IMR-90 (cell line): ENCODE data around the gene GRB14. TPM values are rescaled to one million over a fixed set of nuclear protein-coding genes. Genes with fewer than 3 reads are reported as not detected.

ENCODE experiments used
- ATAC-seq: fragments of 200-7000 bp; cut with Tn5 transposase; 2 replicates; pipeline ENCODE4 v1.9.1; 2020; ENCODE audit warnings: low read depth, mild to moderate bottlenecking, moderate library complexity
- BruUV-seq: library from RNA; stranded (reverse); fragments of 400-500 nt; replicated peaks from 2 replicates; lab custom pipeline; 2021; lab: Mats Ljungman, UMichigan
- CTCF ChIA-PET: fragments of 300-600 bp; formaldehyde crosslinking; extraction: SDS; loops from one replicate; lab custom pipeline; 2021; ENCODE audit warnings: antibody characterized with exemption; lab: Yijun Ruan, JAX
- POLR2A ChIA-PET: fragments of 300-600 bp; sonication (Branson Sonifier 250); formaldehyde crosslinking; loops from one replicate; lab custom pipeline; 2022; ENCODE audit warnings: antibody characterized with exemption; ENCODE audit not compliant: unreplicated experiment; lab: Charles Lee
- DNase-seq: peaks from one replicate; pipeline ENCODE4 v3.0.0; 2013
- H2AFZ ChIP-seq: replicated peaks from 2 replicates; pipeline ENCODE3; 2013; ENCODE audit warnings: low read length, mild to moderate bottlenecking; ENCODE audit not compliant: poor library complexity
- H2AK5ac ChIP-seq: 2 replicates; pipeline ENCODE4 v1.6.1; 2013; ENCODE audit warnings: low read depth, low read length, inconsistent platforms
- H2AK9ac ChIP-seq: replicated peaks from 2 replicates; pipeline ENCODE3; 2013; ENCODE audit warnings: mild to moderate bottlenecking, low read depth, low read length, moderate library complexity; ENCODE audit not compliant: poor library complexity
- H2BK120ac ChIP-seq: 2 replicates; pipeline ENCODE4 v1.6.1; 2013; ENCODE audit warnings: low read depth, low read length, inconsistent platforms
- H2BK15ac ChIP-seq: 3 replicates; pipeline ENCODE4 v1.6.1; 2013; ENCODE audit warnings: low read depth, low read length, inconsistent platforms
- H2BK20ac ChIP-seq: 2 replicates; pipeline ENCODE4 v1.6.1; 2013; ENCODE audit warnings: low read depth, mild to moderate bottlenecking, inconsistent platforms, low read length, moderate library complexity
- H2BK5ac ChIP-seq: 2 replicates; pipeline ENCODE4 v1.6.1; 2013; ENCODE audit warnings: mild to moderate bottlenecking, low read depth, low read length, inconsistent platforms; ENCODE audit not compliant: poor library complexity, severe bottlenecking
- H3K14ac ChIP-seq: replicated peaks from 2 replicates; pipeline ENCODE4 v1.6.1; 2013; ENCODE audit warnings: low read depth, low read length, inconsistent platforms
- H3K18ac ChIP-seq: 2 replicates; pipeline ENCODE4 v1.6.1; 2013; ENCODE audit warnings: low read depth, low read length, control low read depth
- H3K23ac ChIP-seq: 2 replicates; pipeline ENCODE4 v1.6.1; 2013; ENCODE audit warnings: low read depth, low read length, inconsistent platforms
- H3K27ac ChIP-seq: 2 replicates; pipeline ENCODE4 v1.5.1; 2013; ENCODE audit warnings: mild to moderate bottlenecking, control low read depth, low read length; ENCODE audit not compliant: insufficient read depth
- H3K27me3 ChIP-seq: 2 replicates; pipeline ENCODE4 v1.6.1; 2013; ENCODE audit warnings: low read length; ENCODE audit not compliant: control insufficient read depth, insufficient read depth
- H3K36me3 ChIP-seq: 2 replicates; pipeline ENCODE4 v1.6.1; 2013; ENCODE audit warnings: low read length, mixed read lengths; ENCODE audit not compliant: control insufficient read depth, insufficient read depth
- H3K4ac ChIP-seq: 2 replicates; pipeline ENCODE4 v1.6.1; 2013; ENCODE audit warnings: low read depth, low read length, inconsistent platforms
- H3K4me1 ChIP-seq: 2 replicates; pipeline ENCODE4 v1.6.1; 2013; ENCODE audit warnings: low read length, mixed read lengths; ENCODE audit not compliant: control insufficient read depth, insufficient read depth
- H3K4me2 ChIP-seq: 2 replicates; pipeline ENCODE4 v1.6.1; 2013; ENCODE audit warnings: low read depth, mild to moderate bottlenecking, control low read depth, low read length, moderate library complexity
- H3K4me3 ChIP-seq: 2 replicates; pipeline ENCODE4 v1.5.1; 2013; ENCODE audit warnings: low read depth, mild to moderate bottlenecking, control low read depth, low read length, moderate library complexity; ENCODE audit not compliant: insufficient read depth
- H3K56ac ChIP-seq: 2 replicates; pipeline ENCODE4 v1.6.1; 2013; ENCODE audit warnings: low read length, inconsistent platforms; ENCODE audit not compliant: insufficient read depth; ENCODE audit errors: extremely low read depth
- H3K79me1 ChIP-seq, 2 experiments: 2 replicates each; pipeline ENCODE4 v1.6.1; 2013; ENCODE audit warnings: low read length in 2 of 2, inconsistent platforms in 1 of 2, low read depth in 1 of 2
- H3K9ac ChIP-seq: 2 replicates; pipeline ENCODE4 v1.6.1; 2013; ENCODE audit warnings: low read depth, low read length, control low read depth
- H3K9me1 ChIP-seq: 2 replicates; pipeline ENCODE4 v1.6.1; 2013; ENCODE audit warnings: low read length, inconsistent platforms; ENCODE audit not compliant: insufficient read depth
- H3K9me3 ChIP-seq: 2 replicates; pipeline ENCODE4 v1.6.1; 2013; ENCODE audit warnings: low read length; ENCODE audit not compliant: control insufficient read depth, insufficient read depth
- H4K20me1 ChIP-seq: 2 replicates; pipeline ENCODE4 v1.6.1; 2013; ENCODE audit warnings: low read length, inconsistent platforms; ENCODE audit not compliant: insufficient read depth
- H4K5ac ChIP-seq: 2 replicates; pipeline ENCODE4 v1.6.1; 2013; ENCODE audit warnings: mild to moderate bottlenecking, low read depth, low read length, control low read depth
- H4K8ac ChIP-seq, 2 experiments: 2 replicates each; pipeline ENCODE4 v1.6.1; 2013; ENCODE audit warnings: low read depth in 2 of 2, low read length in 2 of 2, control low read depth in 1 of 2, inconsistent platforms in 1 of 2
- H4K91ac ChIP-seq: 2 replicates; pipeline ENCODE4 v1.6.1; 2013; ENCODE audit warnings: low read depth, low read length, inconsistent platforms; ENCODE audit not compliant: insufficient read depth
- CEBPB ChIP-seq: IDR thresholded peaks from 2 replicates; pipeline ENCODE4 v1.6.1; 2012; ENCODE audit warnings: low read depth, low read length, improper control_type of control experiment
- CHD1 ChIP-seq: IDR thresholded peaks from 2 replicates; pipeline ENCODE4 v1.6.1; 2012; ENCODE audit warnings: low read depth, low read length, improper control_type of control experiment
- ELK1 ChIP-seq: fragments of 150-350 bp; IDR thresholded peaks from 2 replicates; pipeline ENCODE4 v1.6.1; 2016; ENCODE audit warnings: low read depth, mild to moderate bottlenecking, low read length, moderate library complexity, borderline replicate concordance
- FOS ChIP-seq: fragments of 150-350 bp; IDR thresholded peaks from 2 replicates; pipeline ENCODE4 v1.6.1; 2016; ENCODE audit warnings: low read depth, low read length
- MAZ ChIP-seq: IDR thresholded peaks from 2 replicates; pipeline ENCODE4 v1.6.1; 2012; ENCODE audit warnings: low read depth, mild to moderate bottlenecking, low read length, improper control_type of control experiment, moderate library complexity, borderline replicate concordance
- MXI1 ChIP-seq: IDR thresholded peaks from 2 replicates; pipeline ENCODE4 v1.6.1; 2012; ENCODE audit warnings: low read depth, mild to moderate bottlenecking, low read length, moderate library complexity, borderline replicate concordance
- POLR2A ChIP-seq: IDR thresholded peaks from 2 replicates; pipeline ENCODE4 v1.6.1; 2012; ENCODE audit warnings: mild to moderate bottlenecking, low read depth, low read length
- RAD21 ChIP-seq: IDR thresholded peaks from 2 replicates; pipeline ENCODE4 v1.6.1; 2012; ENCODE audit warnings: low read length, improper control_type of control experiment
- RFX5 ChIP-seq: IDR thresholded peaks from 2 replicates; pipeline ENCODE4 v1.8.0; 2012; ENCODE audit warnings: low read depth, mild to moderate bottlenecking, low read length, moderate library complexity
- SMC3 ChIP-seq: fragments of 150-350 bp; IDR thresholded peaks from 2 replicates; pipeline ENCODE4 v1.6.1; 2016; ENCODE audit warnings: low read depth, mild to moderate bottlenecking, antibody characterized with exemption, low read length, moderate library complexity
- WGBS, 2 experiments: methylation state at CpG; one replicate each; pipeline versions ENCODE4 v1.1.5 to v1.1.7; 2013; ENCODE audit warnings: missing lambda C conversion rate in 2 of 2; ENCODE audit not compliant: insufficient read length in 1 of 2; ENCODE audit errors: extremely low coverage in 2 of 2; 5-methylcytosine and 5-hydroxymethylcytosine counted together
- dilution Hi-C: fragments of 300-500 bp; cut with HindIII; formaldehyde crosslinking; loops from one replicate; pipeline ENCODE4 v1.14.3; 2018; ENCODE audit warnings: low sequenced_read_pairs; ENCODE audit not compliant: unreplicated experiment
- in situ Hi-C: fragments of 300-500 bp; cut with MboI; formaldehyde crosslinking; loops from 3 replicates; pipeline ENCODE4 v1.14.3; 2019; ENCODE audit warnings: low sequenced_read_pairs, inconsistent platforms, mixed read lengths
- intact Hi-C: fragments of 100-400 bp; cut with micrococcal nuclease; formaldehyde crosslinking; loops from 2 replicates; pipeline ENCODE4 v1.10.0; 2022
- polyA plus RNA-seq, 3 experiments: library from polyadenylated mRNA; depleted of rRNA; stranded (reverse); fragments of >200 nt; gene quantifications; 2 replicates each; pipeline ENCODE4 v1.2.3, GENCODE V29; 2012; ENCODE audit warnings: low replicate concordance in 1 of 3
- total RNA-seq: library from RNA; depleted of rRNA; stranded (reverse); fragments of >200 nt; gene quantifications from 2 replicates; pipeline ENCODE4 v1.2.3, GENCODE V29; 2012
- TF ChIP-seq, protein P1 (sequence below): fragments of 150-350 bp; IDR thresholded peaks from 2 replicates; pipeline ENCODE4 v1.6.1; 2017; ENCODE audit warnings: mild to moderate bottlenecking, antibody characterized with exemption, low read length, low read depth

Gene GRB14
- total and polyA plus RNA-seq, 2 of the 4 experiments (the other 2 are of a cell fraction), result not detected

DNA sequence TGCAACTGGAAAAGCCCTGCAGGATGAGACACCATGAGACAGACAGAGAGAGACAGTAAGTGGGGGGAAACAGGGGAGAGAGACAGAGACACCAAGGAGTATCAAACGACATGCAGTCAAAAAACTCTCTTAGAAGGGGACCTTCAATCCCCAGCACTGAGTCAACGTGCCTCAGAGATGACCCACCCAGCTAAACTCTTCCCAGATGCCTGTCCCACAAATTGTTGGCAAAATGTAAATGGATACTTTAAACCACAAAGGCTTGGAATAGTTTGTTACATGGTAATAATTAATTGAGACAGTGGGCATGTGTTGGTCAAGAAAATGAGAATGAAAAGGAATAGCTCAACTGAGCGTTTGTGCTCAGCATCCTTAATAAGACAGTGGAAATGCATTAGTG lies 98.3 kb downstream of the GRB14 start:
- no peak overlapping the region for H4K91ac ChIP-seq
- no TSS peak for BruUV-seq
- no peak for DNase-seq
- H3K4me1 ChIP-seq, result no peaks in the 10 kb centered on the region
- intact Hi-C loops, result no loop called here
- no peak for ATAC-seq
- H3K18ac ChIP-seq, result no peak overlapping the region
- no peak overlapping the region for H3K4ac ChIP-seq
- ChIA-PET CTCF (no interaction called here), POLR2A (no interaction called here)
- H4K5ac ChIP-seq, result no peak overlapping the region
- H3K27me3 ChIP-seq, result no peaks in the 10 kb centered on the region
- no peak overlapping the region for H3K23ac ChIP-seq
- H3K79me1 ChIP-seq, result no peaks in the 10 kb centered on the region
- H3K36me3 ChIP-seq, result no peaks in the 10 kb centered on the region
- no CpG with 5 or more reads among the region's 3 CpGs for WGBS, 2 experiments
- H3K56ac ChIP-seq, result no peak overlapping the region
- dilution Hi-C loops, result no loop called here
- no peak overlapping the region for H2BK15ac ChIP-seq
- no peak overlapping the region for H2AFZ ChIP-seq
- no peak overlapping the region for H2AK5ac ChIP-seq
- in situ Hi-C loops, result no loop called here
- H4K8ac ChIP-seq, result no peak overlapping the region
- H2AK9ac ChIP-seq, result no peak overlapping the region
- no peak overlapping the region for H2BK5ac ChIP-seq
- H3K27ac ChIP-seq, result no peak overlapping the region
- H3K9me3 ChIP-seq, result no peaks in the 10 kb centered on the region
- no peak overlapping the region for H3K9ac ChIP-seq
- no peaks in the 10 kb centered on the region for H4K20me1 ChIP-seq
- H3K9me1 ChIP-seq, result no peaks in the 10 kb centered on the region
- H2BK20ac ChIP-seq, result no peak overlapping the region
- H3K4me2 ChIP-seq, result no peak overlapping the region
- H3K14ac ChIP-seq, result no peak overlapping the region
- no peak overlapping the region for H2BK120ac ChIP-seq
- TF ChIP-seq CEBPB (no peak), MAZ (no peak), SMC3 (no peak), MXI1 (no peak), RAD21 (no peak), ELK1 (no peak), CHD1 (no peak), POLR2A (no peak), RFX5 (no peak), FOS (no peak)
- TF ChIP-seq, protein P1, sequence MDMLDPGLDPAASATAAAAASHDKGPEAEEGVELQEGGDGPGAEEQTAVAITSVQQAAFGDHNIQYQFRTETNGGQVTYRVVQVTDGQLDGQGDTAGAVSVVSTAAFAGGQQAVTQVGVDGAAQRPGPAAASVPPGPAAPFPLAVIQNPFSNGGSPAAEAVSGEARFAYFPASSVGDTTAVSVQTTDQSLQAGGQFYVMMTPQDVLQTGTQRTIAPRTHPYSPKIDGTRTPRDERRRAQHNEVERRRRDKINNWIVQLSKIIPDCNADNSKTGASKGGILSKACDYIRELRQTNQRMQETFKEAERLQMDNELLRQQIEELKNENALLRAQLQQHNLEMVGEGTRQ, result no peak
- no peak overlapping the region for H3K4me3 ChIP-seq
